OCI-LY1 (cell line): ENCODE data around the gene CUBN.

Experiments used
- H2AFZ ChIP-seq: fragments of 200-600 bp; sonication (generic), shearing (Covaris generic); 2 replicates; pipeline ENCODE4 v1.6.0; 2014; ENCODE audit warnings: antibody characterized with exemption, mild to moderate bottlenecking, low read length
- H3F3A ChIP-seq: fragments of 200-600 bp; sonication (generic), shearing (Covaris generic); 2 replicates; pipeline ENCODE4 v1.6.0; 2014; ENCODE audit warnings: mild to moderate bottlenecking, antibody characterized with exemption, low read length, moderate library complexity; ENCODE audit not compliant: insufficient read depth
- H3K27ac ChIP-seq: fragments of 200-600 bp; sonication (generic); 2 replicates; pipeline ENCODE4 v1.5.1; 2014; ENCODE audit warnings: low read length, mixed run types, mild to moderate bottlenecking, low read depth; ENCODE audit not compliant: poor library complexity, severe bottlenecking
- H3K27me3 ChIP-seq: fragments of 200-600 bp; sonication (generic); 2 replicates; pipeline ENCODE4 v1.6.0; 2014; ENCODE audit warnings: antibody characterized with exemption, mild to moderate bottlenecking, low read length, moderate library complexity; ENCODE audit not compliant: insufficient read depth
- H3K36me3 ChIP-seq: fragments of 200-600 bp; sonication (generic); 2 replicates; pipeline ENCODE4 v1.6.1; 2014; ENCODE audit warnings: mild to moderate bottlenecking, antibody characterized with exemption, low read length, moderate library complexity, mixed read lengths; ENCODE audit not compliant: insufficient read depth
- H3K4me1 ChIP-seq: fragments of 200-600 bp; sonication (generic); 2 replicates; pipeline ENCODE4 v1.5.1; 2014; ENCODE audit warnings: mild to moderate bottlenecking, low read length, moderate library complexity; ENCODE audit not compliant: insufficient read depth, severe bottlenecking
- H3K4me2 ChIP-seq: fragments of 200-600 bp; sonication (generic), shearing (Covaris generic); 2 replicates; pipeline ENCODE4 v1.6.1; 2014; ENCODE audit warnings: low read length
- H3K4me3 ChIP-seq: fragments of 200-600 bp; sonication (generic); 2 replicates; pipeline ENCODE4 v1.5.1; 2014; ENCODE audit warnings: low read length, low read depth, mild to moderate bottlenecking, mixed read lengths; ENCODE audit not compliant: poor library complexity, severe bottlenecking
- H3K79me2 ChIP-seq: fragments of 200-600 bp; shearing (Covaris generic); 2 replicates; pipeline ENCODE4 v1.6.1; 2016; ENCODE audit warnings: mixed run types, low read length, mixed read lengths; ENCODE audit not compliant: insufficient read depth
- H3K9ac ChIP-seq: fragments of 200-600 bp; sonication (generic), shearing (Covaris generic); 2 replicates; pipeline ENCODE4 v1.6.1; 2014; ENCODE audit warnings: mild to moderate bottlenecking, low read length, mixed read lengths
- H3K9me2 ChIP-seq: fragments of 200-600 bp; sonication (generic), shearing (Covaris generic); 2 replicates; pipeline ENCODE4 v1.6.1; 2014; ENCODE audit warnings: low read depth, mild to moderate bottlenecking, low read length, mixed read lengths
- H3K9me3 ChIP-seq: fragments of 200-600 bp; shearing (Covaris generic); 2 replicates; pipeline ENCODE4 v1.6.1; 2014; ENCODE audit warnings: low read length, mixed read lengths
- H4K20me1 ChIP-seq: fragments of 200-600 bp; sonication (generic), shearing (Covaris generic); 2 replicates; pipeline ENCODE4 v1.6.0; 2016; ENCODE audit warnings: mild to moderate bottlenecking, low read length; ENCODE audit not compliant: insufficient read depth
- CTCF ChIP-seq: fragments of 200-600 bp; sonication (generic), shearing (Covaris generic); IDR thresholded peaks from 2 replicates; pipeline ENCODE4 v1.5.1; 2017; ENCODE audit warnings: mild to moderate bottlenecking, antibody characterized with exemption, low read length, moderate library complexity, mixed read lengths
- EZH2 ChIP-seq: fragments of 200-600 bp; sonication (generic), shearing (Covaris generic); IDR thresholded peaks from 2 replicates; pipeline ENCODE4 v1.8.0; 2017; ENCODE audit warnings: borderline replicate concordance, mixed run types, mild to moderate bottlenecking, antibody characterized with exemption, low read length, moderate library complexity, mixed read lengths

Gene CUBN

GRCh38 chr10:17174626-17175025 is 45.0 kb upstream of the CUBN start:
- H3K9me2 ChIP-seq: no peaks in the 10 kb centered on the region
- no peaks in the 10 kb centered on the region for H3K9me3 ChIP-seq
- no peak overlapping the region for H3K27ac ChIP-seq
- TF ChIP-seq CTCF (no peak), EZH2 (no peak)
- H3K4me1 ChIP-seq: no peaks in the 10 kb centered on the region
- no peak overlapping the region for H2AFZ ChIP-seq
- H3K36me3 ChIP-seq: no peaks in the 10 kb centered on the region
- H3K9ac ChIP-seq: no peak overlapping the region
- no peak overlapping the region for H3K4me3 ChIP-seq
- no peak overlapping the region for H3K4me2 ChIP-seq
- no peaks in the 10 kb centered on the region for H3F3A ChIP-seq
- H4K20me1 ChIP-seq: no peaks in the 10 kb centered on the region
- no peaks in the 10 kb centered on the region for H3K79me2 ChIP-seq
- no peaks in the 10 kb centered on the region for H3K27me3 ChIP-seq

DNA sequence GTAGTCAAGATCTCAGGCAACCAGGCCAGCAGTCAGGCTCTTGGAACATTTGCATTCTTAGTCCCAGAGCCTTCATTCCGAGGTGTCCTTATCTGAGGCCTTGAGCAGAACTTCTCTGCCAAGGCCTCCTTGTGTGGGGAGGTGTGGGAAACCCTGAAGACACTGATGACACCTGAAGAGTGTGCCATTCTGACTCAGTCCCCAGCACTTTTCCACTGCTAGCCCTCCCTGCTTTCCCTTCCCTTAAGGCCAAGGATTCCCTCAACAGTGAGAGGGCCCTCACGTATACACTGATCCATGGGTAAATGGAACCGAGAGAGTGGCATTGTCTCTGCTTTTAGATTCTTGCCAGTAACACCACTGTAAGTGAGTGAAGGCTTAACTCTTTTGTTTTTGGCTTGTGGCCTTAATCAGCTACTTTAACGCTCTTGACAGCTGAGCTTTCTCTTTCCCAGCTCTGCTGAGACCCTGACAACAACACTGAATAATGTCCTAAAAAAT is 41.6 kb upstream of the CUBN start:
- Histone ChIP-seq H3K9ac (no peak overlapping the region), H3K27me3 (no peaks in the 10 kb centered on the region), H3K4me3 (no peak overlapping the region), H3F3A (no peaks in the 10 kb centered on the region), H2AFZ (no peak overlapping the region), H3K79me2 (no peaks in the 10 kb centered on the region), H3K4me2 (no peak overlapping the region), H4K20me1 (no peaks in the 10 kb centered on the region), H3K27ac (no peak overlapping the region), H3K9me2 (no peaks in the 10 kb centered on the region), H3K9me3 (no peaks in the 10 kb centered on the region), H3K36me3 (no peaks in the 10 kb centered on the region), H3K4me1 (no peaks in the 10 kb centered on the region)
- no peak for TF ChIP-seq CTCF
- no peak for TF ChIP-seq EZH2

GRCh38 chr10:17169803-17170202 is 40.2 kb upstream of the CUBN start:
- no peaks in the 10 kb centered on the region for H3K36me3 ChIP-seq
- H3F3A ChIP-seq: no peaks in the 10 kb centered on the region
- no peak overlapping the region for H3K9ac ChIP-seq
- no peaks in the 10 kb centered on the region for H3K9me2 ChIP-seq
- TF ChIP-seq CTCF (no peak), EZH2 (no peak)
- no peaks in the 10 kb centered on the region for H3K9me3 ChIP-seq
- H3K4me2 ChIP-seq: no peak overlapping the region
- H3K4me3 ChIP-seq: no peak overlapping the region
- H3K4me1 ChIP-seq: no peaks in the 10 kb centered on the region
- no peaks in the 10 kb centered on the region for H4K20me1 ChIP-seq
- H3K79me2 ChIP-seq: no peaks in the 10 kb centered on the region
- H3K27ac ChIP-seq: no peak overlapping the region
- no peak overlapping the region for H2AFZ ChIP-seq
- no peaks in the 10 kb centered on the region for H3K27me3 ChIP-seq
